Upper lobe of left lung (tissue), 6 donors: ENCODE measurements around the gene TNFRSF18. TPM values are rescaled to one million over a fixed set of nuclear protein-coding genes. Genes with fewer than 3 reads are reported as not detected.

ENCODE experiments used
- ATAC-seq, 2 donors: fragments of 200-7000 bp; cut with Tn5 transposase; one replicate each; pipeline ENCODE4 v1.9.1; 2022; ENCODE audit warnings: mild to moderate bottlenecking in 2 of 2, moderate library complexity in 2 of 2; ENCODE audit not compliant: low FRiP score in 2 of 2
- DNase-seq, 2 donors: peaks; one replicate each; pipeline ENCODE4 v3.0.0-alpha.2; 2019 to 2020
- H3K27ac ChIP-seq, 4 donors: fragments of 200-600 bp; sonication (generic); one replicate each; pipeline ENCODE4 v1.5.1; 2016 to 2019
- H3K27me3 ChIP-seq, 4 donors: fragments of 200-600 bp; sonication (generic); one replicate each; pipeline ENCODE4 v1.5.1; 2017 to 2019
- H3K36me3 ChIP-seq, 4 donors: fragments of 200-600 bp; sonication (generic); one replicate each; pipeline ENCODE4 v1.5.1; 2016 to 2019
- H3K4me1 ChIP-seq, 4 donors: fragments of 200-600 bp; sonication (generic); one replicate each; pipeline ENCODE4 v1.5.1; 2018 to 2019
- H3K4me3 ChIP-seq, 4 donors: fragments of 200-600 bp; sonication (generic); one replicate each; pipeline ENCODE4 v1.5.1; 2017 to 2019; ENCODE audit warnings: mild to moderate bottlenecking in 2 of 4, moderate library complexity in 1 of 4
- H3K9me3 ChIP-seq, 4 donors: fragments of 200-600 bp; sonication (generic); one replicate each; pipeline ENCODE4 v1.5.1; 2018 to 2019
- CTCF ChIP-seq, 6 experiments: fragments of 450-650 bp in 4 of 6; fragments of 200-600 bp in 2 of 6; sonication (generic) in 2 of 6; IDR thresholded peaks; one replicate each; pipeline ENCODE4 v1.5.1; 2016 to 2019; ENCODE audit warnings: antibody characterized with exemption in 6 of 6
- EP300 ChIP-seq, 4 donors: sonication (generic); formaldehyde crosslinking; IDR thresholded peaks; one replicate each; pipeline ENCODE4 v1.5.1; 2017; ENCODE audit warnings: antibody characterized with exemption in 4 of 4, control low read depth in 2 of 4
- POLR2A ChIP-seq, 4 donors: fragments of 450-650 bp; IDR thresholded peaks; one replicate each; pipeline ENCODE4 v1.5.1; 2016 to 2017; ENCODE audit warnings: antibody characterized with exemption in 4 of 4, mild to moderate bottlenecking in 2 of 4
- POLR2AphosphoS5 ChIP-seq, 2 donors: sonication (generic); formaldehyde crosslinking; IDR thresholded peaks; one replicate each; pipeline ENCODE4 v1.5.1; 2017; ENCODE audit warnings: antibody characterized with exemption in 2 of 2
- WGBS, 2 donors: methylation state at CpG; one replicate each; pipeline ENCODE4 v1.1.5; 2017 to 2018; 5-methylcytosine and 5-hydroxymethylcytosine counted together
- total RNA-seq, 6 donors: library from RNA; depleted of rRNA in 4 of 6; stranded (reverse); fragments of >200 nt in 4 of 6; gene quantifications; one replicate each; pipeline versions ENCODE4 v1.1.0 to v1.2.1, GENCODE V29; 2016 to 2021
- donor health status: DM: no; HTN: no; CAD: no; lungs with moderate emphysema.
- donor health status: DM: no; HTN: yes; CAD: no; lungs with severe emphysema.

TNFRSF18 gene
- total RNA-seq, 6 donors from 2014 or later = 0.89 to 3.4 (median 2.1) TPM; not detected in 1

- whole genome bisulfite sequencing, 2 donors = 54 to 57% methylated on average over 16 to 23 of the region's 23 CpGs
- DNase-seq (peak in 1 of 2 donors; percentile 80), ATAC-seq (no peak)
- H3K9me3 ChIP-seq = no peaks in the 10 kb centered on the region
- peak overlapping the region in 3 of 4 donors; percentile 19 to 41 (median 33) for H3K4me3 ChIP-seq
- peaks cover 5 to 23% (median 8%) of the 10 kb centered on the region in 4 donors for H3K4me1 ChIP-seq
- H3K36me3 ChIP-seq = no peaks in the 10 kb centered on the region
- H3K27ac ChIP-seq = no peak overlapping the region
- H3K27me3 ChIP-seq = peaks cover 0 to 40% (median 17%) of the 10 kb centered on the region in 4 donors
- TF ChIP-seq EP300 (IDR thresholded peaks at IDR 0.05) (no peak), POLR2AphosphoS5 (IDR thresholded peaks at IDR 0.05) (no peak), POLR2A (IDR thresholded peaks at IDR 0.05) (no peak), CTCF (IDR thresholded peaks at IDR 0.05) (no peak)
Measured at GRCh38 chr1:1243807-1244191, 37.4 kb upstream of the TNFRSF18 start.

GRCh38 chr1:1243266-1243660 lies 36.9 kb upstream of the TNFRSF18 start:
- DNase-seq (peak in 1 of 2 donors; percentile 74), ATAC-seq (no peak)
- no peak overlapping the region for H3K4me3 ChIP-seq
- H3K4me1 ChIP-seq = peaks cover 5 to 27% (median 8%) of the 10 kb centered on the region in 4 donors
- no peaks in the 10 kb centered on the region for H3K36me3 ChIP-seq
- H3K9me3 ChIP-seq = no peaks in the 10 kb centered on the region
- peaks cover 0 to 44% (median 20%) of the 10 kb centered on the region in 4 donors for H3K27me3 ChIP-seq
- no peak overlapping the region for H3K27ac ChIP-seq
- 90 to 98% methylated on average over 2 to 8 of the region's 23 CpGs for WGBS, 2 donors
- TF ChIP-seq POLR2AphosphoS5 (IDR thresholded peaks at IDR 0.05) (no peak), CTCF (IDR thresholded peaks at IDR 0.05) (no peak), POLR2A (IDR thresholded peaks at IDR 0.05) (no peak), EP300 (IDR thresholded peaks at IDR 0.05) (no peak)

GRCh38 chr1:1242461-1243265 lies 36.3 kb upstream of the TNFRSF18 start:
- H3K27me3 ChIP-seq = peaks cover 0 to 49% (median 23%) of the 10 kb centered on the region in 4 donors
- peak in 1 of 2 donors; percentile 77 for DNase-seq
- H3K36me3 ChIP-seq = no peaks in the 10 kb centered on the region
- H3K4me3 ChIP-seq = no peak overlapping the region
- ATAC-seq = no peak
- H3K27ac ChIP-seq = no peak overlapping the region
- WGBS, 2 donors = 92 to 93% methylated on average over 5 to 31 of the region's 41 CpGs
- H3K9me3 ChIP-seq = no peaks in the 10 kb centered on the region
- no peak for TF ChIP-seq CTCF (IDR thresholded peaks at IDR 0.05)
- TF ChIP-seq POLR2AphosphoS5 (IDR thresholded peaks at IDR 0.05) = no peak
- TF ChIP-seq POLR2A (IDR thresholded peaks at IDR 0.05) = no peak
- no peak for TF ChIP-seq EP300 (IDR thresholded peaks at IDR 0.05)
- H3K4me1 ChIP-seq = peaks cover 6 to 33% (median 10%) of the 10 kb centered on the region in 4 donors

- peaks cover under 1 to 35% (median 14%) of the 10 kb centered on the region in 4 donors for H3K4me1 ChIP-seq
- TF ChIP-seq EP300 (IDR thresholded peaks at IDR 0.05) (no peak), POLR2A (IDR thresholded peaks at IDR 0.05) (no peak), POLR2AphosphoS5 (IDR thresholded peaks at IDR 0.05) (no peak), CTCF (IDR thresholded peaks at IDR 0.05) (no peak)
- no peak overlapping the region for H3K27ac ChIP-seq
- 90 to 92% methylated on average over 12 to 22 of the region's 26 CpGs for WGBS, 2 donors
- ATAC-seq (no peak), DNase-seq (peak in 1 of 2 donors; percentile 83)
- no peaks in the 10 kb centered on the region for H3K36me3 ChIP-seq
- H3K4me3 ChIP-seq = no peak overlapping the region
- H3K27me3 ChIP-seq = peaks cover 0 to 44% (median 20%) of the 10 kb centered on the region in 4 donors
- no peaks in the 10 kb centered on the region for H3K9me3 ChIP-seq
Measured at GRCh38 chr1:1241588-1242219, 35.3 kb upstream of the TNFRSF18 start.
